HG02981 (cell line): Measurements from ENCODE around the gene MYL6.
"Not testable (repeated sequence)": the region's sequence is repeated elsewhere in the genome, so short reads cannot be mapped to it uniquely, and the experiment has no call there.

ENCODE experiments used
- ATAC-seq: cut with Tn5 transposase; IDR thresholded peaks from one replicate; pipeline ENCODE4 v1.9.1; 2021; ENCODE audit warnings: mild to moderate bottlenecking, moderate library complexity; ENCODE audit not compliant: unreplicated experiment

The MYL6 gene

DNA sequence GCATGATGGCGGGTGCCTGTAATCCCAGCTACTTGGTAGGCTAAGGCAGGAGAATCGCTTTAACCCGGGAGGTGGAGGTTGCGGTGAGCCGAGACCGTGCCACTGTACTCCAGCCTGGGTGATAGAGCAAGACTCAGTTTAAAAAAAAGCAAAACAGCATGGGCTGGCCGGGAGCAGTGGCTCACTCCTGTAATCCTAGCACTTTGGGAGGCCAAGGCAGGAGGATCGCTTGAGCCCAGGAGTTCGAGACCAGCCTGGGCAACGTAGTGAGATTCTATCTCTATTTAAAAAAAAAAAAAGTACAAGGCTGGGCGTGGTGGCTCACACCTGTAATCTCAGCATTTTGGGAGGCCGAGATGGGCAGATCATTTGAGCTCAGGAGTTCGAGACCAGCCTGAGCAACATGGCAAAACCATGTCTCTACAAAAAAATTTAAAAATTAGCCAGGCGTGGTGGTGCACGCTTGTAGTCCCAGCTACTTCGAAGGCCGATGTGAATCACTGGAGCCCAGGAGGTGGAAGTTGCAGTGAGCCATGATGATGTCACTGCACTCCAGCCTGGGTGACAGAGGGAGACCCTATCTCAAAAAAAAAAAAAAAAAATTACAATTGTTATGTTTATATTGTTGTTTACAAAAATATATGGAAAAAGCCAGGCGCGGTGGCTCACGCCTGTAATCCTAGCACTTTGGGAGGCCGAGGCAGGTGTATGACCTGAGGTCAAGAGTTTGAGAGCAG is 1.5 kb upstream of the MYL6 start:
- not testable (repeated sequence) for ATAC-seq

DNA sequence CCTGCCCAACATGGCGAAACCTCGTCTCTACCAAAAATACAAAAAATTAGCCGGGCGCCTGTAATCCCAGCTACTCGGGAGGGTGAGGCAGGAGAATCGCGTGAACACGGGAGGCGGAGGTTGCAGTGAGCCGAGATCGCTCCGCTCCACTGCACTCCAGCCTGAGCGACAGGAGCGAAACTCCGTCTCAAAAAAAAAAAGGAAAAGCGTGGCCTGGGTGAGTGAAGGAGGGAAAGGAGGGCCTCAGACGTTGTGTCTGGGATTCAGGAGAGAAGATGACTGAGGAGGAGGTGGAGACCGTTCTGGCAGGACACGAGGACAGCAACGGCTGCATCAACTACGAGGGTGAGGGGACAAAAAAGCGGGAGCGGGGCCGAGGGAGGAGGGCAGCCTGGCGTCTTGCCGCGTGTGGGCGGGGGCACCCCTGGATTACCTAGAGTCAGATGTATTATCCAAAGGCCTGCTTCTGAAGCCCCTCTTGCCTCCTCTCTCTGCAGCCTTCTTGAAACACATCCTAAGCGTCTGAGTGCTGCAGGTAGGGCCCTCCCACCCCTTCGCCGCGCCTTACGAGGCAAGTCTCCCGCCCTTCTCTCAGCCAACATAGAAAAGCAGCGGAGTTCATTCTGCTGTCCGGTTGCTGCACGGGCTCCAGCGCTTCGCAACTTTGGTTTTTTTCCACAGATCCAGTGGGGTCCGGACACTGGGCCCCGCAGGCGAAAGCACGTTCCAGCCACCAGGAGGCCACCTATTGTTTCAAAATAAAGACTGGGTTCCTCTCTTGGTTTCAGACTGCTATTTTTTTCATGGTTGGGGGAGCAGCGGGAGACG is 744 bp upstream of the MYL6 start:
- peak; percentile 36 for ATAC-seq

GRCh38 chr12:56158926-56159461 is 835 bp downstream of the MYL6 start:
- no peak for ATAC-seq

GRCh38 chr12:56159482-56160192 is 1.5 kb downstream of the MYL6 start:
- ATAC-seq = no peak

- ATAC-seq = no peak
Observed at GRCh38 chr12:56160193-56160763, 2.1 kb downstream of the MYL6 start.

DNA sequence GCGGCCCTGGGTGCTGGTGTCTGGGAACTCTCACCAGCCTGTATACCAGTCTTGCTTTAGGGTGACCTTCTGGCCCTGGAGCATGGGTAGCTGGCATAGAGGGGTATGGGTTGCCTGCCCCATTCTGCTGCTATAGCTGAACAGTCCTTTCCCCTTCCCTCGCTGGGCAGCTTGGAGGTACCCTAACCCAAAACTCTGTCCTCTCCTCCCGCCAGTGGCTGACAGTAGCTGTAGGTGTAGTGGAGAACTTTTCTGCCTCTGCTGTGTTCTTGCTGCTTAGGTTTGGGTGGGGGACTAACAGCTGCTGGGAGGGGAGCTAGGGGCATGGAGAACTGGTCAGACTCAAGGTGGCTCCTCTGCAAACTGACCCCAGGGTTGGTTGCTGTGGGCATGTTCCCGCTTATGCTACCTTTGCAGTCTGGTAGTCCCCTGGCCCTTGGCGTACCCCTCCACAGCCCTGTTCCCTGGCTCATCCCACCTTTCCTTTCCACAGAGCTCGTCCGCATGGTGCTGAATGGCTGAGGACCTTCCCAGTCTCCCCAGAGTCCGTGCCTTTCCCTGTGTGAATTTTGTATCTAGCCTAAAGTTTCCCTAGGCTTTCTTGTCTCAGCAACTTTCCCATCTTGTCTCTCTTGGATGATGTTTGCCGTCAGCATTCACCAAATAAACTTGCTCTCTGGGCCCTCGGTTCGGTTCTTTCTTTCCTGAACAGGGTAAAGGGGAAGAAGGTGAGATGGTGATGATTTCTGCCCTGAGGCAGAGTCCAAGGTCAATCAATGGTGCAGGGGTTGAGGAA is 2.9 kb downstream of the MYL6 start:
- no peak for ATAC-seq

DNA sequence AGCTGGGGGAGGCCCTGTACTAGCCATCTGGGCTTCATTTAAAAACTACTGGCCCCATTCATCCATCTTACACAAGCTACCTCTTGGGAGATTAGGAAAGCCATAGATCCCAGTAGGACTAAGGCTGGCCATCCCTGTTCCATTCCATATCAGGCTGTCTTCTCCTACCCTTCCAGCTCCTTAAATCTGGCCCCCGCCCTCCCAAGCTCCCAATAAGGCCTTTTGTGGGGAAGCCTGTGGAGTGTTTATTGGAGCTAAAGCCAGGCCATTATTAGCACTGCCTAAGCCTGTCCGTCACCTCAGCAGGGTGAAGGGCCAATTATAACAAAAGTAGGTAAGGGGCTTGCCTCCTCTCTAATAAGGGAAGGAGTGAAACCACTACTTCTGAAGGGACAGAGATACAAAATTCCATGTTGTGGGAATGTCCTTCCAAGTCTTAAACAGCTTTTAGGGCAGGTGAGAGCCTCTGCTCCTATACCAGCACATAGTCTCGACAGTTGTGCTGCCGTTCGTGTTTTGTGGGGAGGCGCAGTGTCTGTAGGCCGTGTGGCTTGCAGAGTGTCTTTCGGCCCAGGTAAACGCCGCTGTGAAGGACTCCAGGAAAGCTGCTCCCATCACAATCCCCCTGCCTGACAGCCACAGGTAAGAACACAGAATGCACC is 3.7 kb downstream of the MYL6 start:
- ATAC-seq = no peak

DNA sequence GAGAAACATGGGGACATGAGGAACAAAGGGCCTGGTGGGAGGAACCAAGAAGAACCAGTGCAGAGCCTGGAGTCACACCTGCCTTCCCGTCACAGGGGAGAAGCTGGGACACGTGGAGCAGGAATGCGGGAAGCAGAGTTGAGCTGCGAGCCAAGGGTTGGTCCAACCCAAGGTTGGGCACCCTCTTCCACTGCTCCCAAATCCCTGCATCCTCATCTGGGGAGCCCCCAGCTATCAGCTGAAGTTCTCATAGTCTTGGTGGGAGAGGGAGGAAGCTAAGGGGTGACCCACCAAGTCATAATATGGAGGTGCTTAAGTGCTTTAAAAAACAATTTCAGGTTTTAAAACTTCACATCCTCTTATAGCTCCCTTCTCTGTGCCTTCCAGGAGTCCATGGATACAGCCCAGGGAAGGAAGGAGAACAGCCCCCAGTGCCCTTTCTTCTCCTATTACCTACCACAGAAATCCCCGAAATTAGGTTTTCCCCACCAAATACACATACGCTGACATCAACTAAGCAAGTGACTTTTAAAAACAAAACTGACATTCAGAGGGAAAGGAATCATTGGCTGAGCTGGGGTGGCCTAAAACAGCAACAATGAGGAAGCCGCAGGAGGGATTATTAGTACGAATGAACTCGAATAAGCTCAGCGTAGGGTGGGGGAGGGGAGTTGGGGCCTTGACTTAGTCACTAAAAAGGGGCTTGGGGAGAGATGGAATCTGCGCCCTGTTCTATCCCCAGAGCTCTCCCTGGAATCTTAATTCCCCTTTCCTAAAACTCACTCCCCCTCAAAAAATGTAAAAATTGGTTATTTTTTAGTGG is 4.5 kb downstream of the MYL6 start:
- ATAC-seq = no peak

- ATAC-seq = no peak
Observed at GRCh38 chr12:56163533-56164344, 5.6 kb downstream of the MYL6 start.

DNA sequence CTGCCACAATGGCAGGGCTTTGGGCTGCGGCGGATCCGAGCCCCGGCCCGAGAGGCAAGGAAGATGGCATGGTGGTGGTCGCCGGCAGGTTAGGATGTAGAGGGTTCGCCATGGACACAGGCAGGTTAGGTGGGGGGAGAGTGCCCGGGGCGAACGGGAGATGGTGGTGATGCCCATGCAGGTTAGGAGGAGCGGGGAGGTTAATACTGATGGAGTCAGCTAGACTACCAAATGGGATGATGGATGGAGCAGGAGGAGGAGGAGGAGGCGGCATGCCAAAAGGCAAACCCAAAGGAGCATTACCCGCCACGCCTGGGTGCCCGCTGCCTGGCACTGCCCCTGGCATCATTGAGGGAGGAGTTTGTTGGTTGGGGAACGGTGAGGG is 6.2 kb downstream of the MYL6 start:
- no peak for ATAC-seq

- no peak for ATAC-seq
Observed at GRCh38 chr12:56165369-56165768, 7.2 kb downstream of the MYL6 start.

- no peak for ATAC-seq
Observed at GRCh38 chr12:56169229-56169759, 11.1 kb downstream of the MYL6 start.

- ATAC-seq = no peak
Observed at GRCh38 chr12:56172839-56173238, 14.7 kb downstream of the MYL6 start.

GRCh38 chr12:56178347-56178746 is 20.2 kb downstream of the MYL6 start:
- ATAC-seq = no peak

DNA sequence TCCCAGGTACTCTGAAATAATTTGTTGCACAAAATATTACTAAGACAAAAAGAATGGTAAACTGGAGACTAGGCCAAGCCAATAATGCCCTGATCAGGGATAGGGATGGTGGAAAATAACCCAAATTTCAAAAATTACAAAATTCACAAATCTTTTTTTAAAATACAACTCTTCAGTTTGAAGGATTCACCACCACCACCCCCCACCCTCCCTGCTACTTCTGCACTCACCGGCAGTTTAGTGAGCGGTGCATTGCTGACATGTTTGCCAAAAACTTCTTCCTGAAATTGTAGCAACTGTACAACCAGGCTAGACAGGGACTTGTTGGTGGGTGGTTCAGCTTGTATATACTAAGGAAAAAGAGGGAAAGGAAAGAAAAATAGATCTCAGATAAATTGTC is 28.8 kb downstream of the MYL6 start:
- no peak for ATAC-seq

- ATAC-seq = no peak
Observed at GRCh38 chr12:56188131-56188777, 30.1 kb downstream of the MYL6 start.

DNA sequence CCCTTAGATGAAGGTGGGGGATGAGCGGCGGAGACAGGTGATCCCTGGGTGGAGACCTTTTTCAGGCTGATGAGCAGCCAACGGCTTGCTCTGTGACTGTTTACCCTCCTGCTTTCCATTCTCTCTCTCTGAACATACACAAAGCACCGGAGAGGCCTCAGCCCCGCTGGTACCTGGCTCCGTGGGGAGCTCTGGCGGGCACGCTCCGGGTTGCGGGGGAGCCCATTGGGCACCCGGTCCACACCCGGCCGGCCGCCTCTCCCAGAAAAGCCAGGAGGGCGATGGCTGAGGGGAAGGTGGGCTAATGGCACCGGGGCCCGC is 30.6 kb downstream of the MYL6 start:
- no peak for ATAC-seq
